Activated CD8-positive, alpha-beta memory T cell treated with anti-CD3 and anti-CD28 coated beads, Interleukin-2, amount 50 U/mL, for 24 hours (primary cell): Measurements from ENCODE around the gene GLI1.
"Not testable (repeated sequence)": the region's sequence is repeated elsewhere in the genome, so short reads cannot be mapped to it uniquely, and the experiment has no call there.

ENCODE experiments used
- DNase-seq: peaks from one replicate; pipeline ENCODE4 v3.0.0-alpha.2; 2020; ENCODE audit errors: extremely low read depth

Gene GLI1

GRCh38 chr12:57459750-57460467, at the start of gene GLI1:
Gene GLI1 (plus strand): TSS chr12:57459785. CDS start chr12:57463692, 3,907 bp downstream.
- DNase-seq, result no peak

DNA sequence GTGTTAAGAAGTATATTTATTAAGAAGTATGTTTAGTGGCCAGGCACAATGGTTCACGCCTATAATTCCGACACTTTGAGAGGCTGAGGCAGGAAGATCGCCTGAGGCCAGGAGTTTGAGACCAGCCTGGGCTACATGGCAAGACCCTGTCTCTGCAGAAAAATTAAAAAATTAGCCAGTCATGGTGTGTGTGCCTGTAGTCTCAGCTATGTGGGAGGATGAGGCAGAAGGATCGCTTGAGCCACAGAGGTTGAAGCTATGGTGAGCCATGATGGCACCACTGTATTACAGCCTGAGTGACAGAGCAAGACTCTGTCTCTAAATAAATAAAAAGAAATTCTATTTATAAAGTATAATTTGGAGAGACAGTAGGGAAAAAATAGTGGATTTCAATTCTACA, 49.1 kb upstream of the GLI1 start:
- no peak for DNase-seq

GRCh38 chr12:57414160-57414559, 45.4 kb upstream of the GLI1 start:
- DNase-seq, result not testable (repeated sequence)

GRCh38 chr12:57415088-57415487, 44.5 kb upstream of the GLI1 start:
- no peak for DNase-seq

- DNase-seq, result no peak
These were observed 43.3 kb upstream of the GLI1 start for GRCh38 chr12:57416039-57416996.

DNA sequence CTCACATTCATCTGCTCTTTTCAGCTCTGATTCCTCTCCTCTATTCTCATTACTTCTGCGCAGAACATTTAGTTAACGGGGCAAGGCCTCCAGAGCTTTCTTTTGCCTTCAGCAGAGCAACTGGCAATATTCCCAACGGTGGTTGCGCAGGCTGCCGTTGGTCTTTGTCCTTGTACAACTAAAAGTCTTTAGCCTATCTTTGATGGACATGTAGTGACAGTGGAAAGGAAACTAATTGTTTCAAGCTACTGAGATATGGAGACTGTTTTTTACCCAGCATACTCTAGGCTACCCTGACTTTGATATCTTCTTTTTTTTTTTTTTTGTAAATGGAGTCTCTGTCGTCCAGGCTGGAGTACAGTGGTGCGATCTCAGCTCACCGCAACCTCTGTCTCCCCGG, 41.3 kb upstream of the GLI1 start:
- DNase-seq, result no peak

GRCh38 chr12:57419495-57419894, 40.1 kb upstream of the GLI1 start:
- DNase-seq, result no peak

DNA sequence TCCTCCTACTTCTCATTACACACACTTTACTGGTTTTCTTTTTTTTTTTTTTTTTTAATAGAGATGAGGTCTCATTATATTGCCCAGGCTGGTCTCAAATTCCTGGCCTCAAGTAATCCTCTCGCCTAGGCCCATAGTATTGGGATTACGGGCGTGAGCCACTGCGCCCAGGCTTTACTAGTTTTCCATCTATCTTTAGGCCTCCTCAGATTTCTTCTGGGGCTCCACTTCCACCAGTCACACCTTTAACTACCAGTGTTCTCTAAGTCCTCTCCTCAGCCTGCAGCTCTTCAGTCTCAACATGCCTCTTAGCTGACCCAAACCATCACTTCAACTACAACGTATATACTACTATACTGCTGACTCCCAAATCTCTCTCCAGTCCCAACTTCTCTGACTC, 39.1 kb upstream of the GLI1 start:
- DNase-seq, result no peak

DNA sequence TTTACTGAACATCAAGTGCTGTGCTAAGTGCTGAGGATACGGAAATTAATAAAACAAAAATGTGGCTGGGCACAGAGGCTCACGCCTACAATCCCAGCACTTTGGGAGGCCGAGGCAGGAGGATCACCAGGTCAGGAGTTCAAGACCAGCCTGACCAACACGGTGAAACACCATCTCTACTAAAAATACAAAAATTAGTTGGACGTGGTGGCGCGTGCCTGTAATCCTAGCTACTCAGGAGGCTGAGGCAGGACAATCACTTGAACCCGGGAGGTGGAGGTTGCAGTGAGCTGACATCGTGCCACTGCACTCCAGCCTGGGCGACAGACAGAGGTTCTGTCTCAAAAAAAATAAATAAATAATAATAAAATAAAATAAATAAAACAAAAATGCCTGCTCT, 32.6 kb upstream of the GLI1 start:
- not testable (repeated sequence) for DNase-seq

DNA sequence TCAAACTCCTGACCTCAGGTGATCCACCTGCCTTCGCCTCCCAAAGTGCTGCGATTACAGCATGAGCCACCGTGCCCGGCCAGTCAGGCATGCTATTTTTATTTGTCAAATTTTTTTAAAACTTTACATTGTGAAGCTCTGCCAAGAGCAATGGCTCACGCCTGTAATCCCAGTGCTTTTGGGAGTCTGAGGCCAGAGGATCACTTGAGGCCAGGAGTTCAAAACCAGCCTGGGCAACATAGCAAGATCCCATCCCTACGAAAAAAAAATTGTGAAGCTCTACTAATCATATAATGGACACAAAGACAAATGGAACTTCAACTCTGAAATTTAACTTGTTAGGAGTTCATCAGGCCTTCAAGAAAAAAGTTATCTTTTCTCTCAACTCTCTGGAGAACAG, 30.6 kb upstream of the GLI1 start:
- no peak for DNase-seq

DNA sequence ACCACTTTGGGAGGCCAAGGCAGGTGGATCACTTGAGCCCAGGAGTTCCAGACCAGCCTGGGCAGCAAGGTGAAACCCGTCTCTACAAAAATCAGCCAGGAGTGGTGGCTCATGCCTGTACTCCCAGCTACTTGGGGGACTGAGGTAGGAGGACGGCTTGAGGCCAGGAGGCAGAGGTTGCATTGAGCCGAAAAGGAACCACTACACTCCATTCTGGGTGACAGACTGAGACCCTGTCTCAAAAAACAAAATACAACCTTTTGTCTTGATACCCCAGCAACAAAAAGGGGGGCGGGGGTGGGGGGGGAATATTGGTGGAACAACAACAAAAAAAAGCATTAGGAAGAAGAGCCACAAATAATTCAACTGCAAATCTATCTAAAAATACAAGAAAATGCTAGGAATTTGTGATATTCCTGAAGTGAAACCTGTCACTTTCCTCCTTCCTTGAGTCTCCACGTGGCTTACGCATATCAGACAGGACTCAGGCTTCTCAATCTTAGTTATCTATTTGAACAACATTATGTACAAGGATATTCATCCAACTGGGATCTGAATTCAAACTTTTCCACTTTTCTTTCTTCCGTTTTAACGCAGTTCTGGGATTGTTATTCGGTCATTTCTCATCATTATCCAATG, 30.0 kb upstream of the GLI1 start:
- DNase-seq, result no peak

- no peak for DNase-seq
These were observed 29.3 kb upstream of the GLI1 start for GRCh38 chr12:57430112-57430930.

- peak; percentile 91 for DNase-seq
These were observed 28.5 kb upstream of the GLI1 start, which contains the start of gene R3HDM2 for GRCh38 chr12:57430931-57431566. Gene R3HDM2 (minus strand): TSS chr12:57431043. CDS start chr12:57310428, 120,615 bp downstream.

DNA sequence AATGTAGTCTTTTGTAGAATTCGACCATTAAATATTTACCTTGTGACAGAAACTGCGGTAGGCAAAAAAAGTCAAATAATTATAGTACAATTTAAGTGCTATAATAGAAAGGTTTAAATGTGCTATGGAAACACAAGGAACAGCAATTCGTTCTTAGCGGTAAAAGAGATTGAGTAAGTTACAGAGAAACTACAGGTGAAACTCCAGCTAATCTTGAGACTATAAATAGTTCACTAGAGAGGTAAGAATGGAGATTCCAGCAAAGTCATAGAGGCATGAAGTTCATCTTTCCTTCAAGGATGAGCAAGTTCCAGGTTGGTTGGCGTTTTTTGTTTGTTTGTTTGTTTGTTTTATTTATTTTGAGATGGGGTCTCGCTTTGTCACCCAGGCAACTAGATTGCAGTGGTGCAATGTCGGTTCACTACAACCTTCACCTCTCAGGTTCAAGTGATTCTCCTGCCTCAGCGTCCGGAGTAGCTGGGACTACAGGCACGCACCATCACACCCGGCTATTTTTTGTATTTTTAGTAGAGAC, 27.9 kb upstream of the GLI1 start:
- no peak for DNase-seq

GRCh38 chr12:57433370-57433769, 26.2 kb upstream of the GLI1 start:
- DNase-seq, result no peak

- no peak for DNase-seq
These were observed 24.9 kb upstream of the GLI1 start, which contains the start of gene INHBC for GRCh38 chr12:57434517-57435223. Gene INHBC (plus strand): TSS chr12:57434784. CDS start chr12:57434887, 103 bp downstream.

- DNase-seq, result no peak
These were observed 24.3 kb upstream of the GLI1 start for GRCh38 chr12:57435293-57435692.

- DNase-seq, result no peak
These were observed 21.2 kb upstream of the GLI1 start for GRCh38 chr12:57438400-57438799.

GRCh38 chr12:57439762-57440266, 19.8 kb upstream of the GLI1 start:
- DNase-seq, result no peak

DNA sequence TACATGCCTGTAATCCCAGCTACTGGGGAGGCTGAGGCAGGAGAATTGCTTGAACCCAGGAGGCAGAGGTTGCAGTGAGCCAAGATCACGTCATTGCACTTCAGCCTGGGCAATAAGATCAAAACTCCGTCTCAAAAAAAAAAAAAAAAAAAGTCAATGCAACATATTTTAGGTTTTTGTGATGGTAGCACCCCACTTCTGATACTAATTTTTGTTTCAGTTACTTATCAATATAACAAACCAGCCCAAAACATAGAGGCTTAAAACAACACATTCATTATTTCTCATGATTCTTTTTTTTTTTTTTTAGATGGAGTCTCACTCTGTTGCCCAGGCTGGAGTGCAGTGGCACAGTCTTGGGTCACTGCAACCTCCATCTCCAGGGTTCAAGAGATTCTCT, 18.2 kb upstream of the GLI1 start:
- not testable (repeated sequence) for DNase-seq
